Measurements from ENCODE around the gene DENND1B. TPM values are rescaled to one million over a fixed set of nuclear protein-coding genes. Genes with fewer than 3 reads are reported as not detected.

The DENND1B gene
- total RNA-seq, 1 experiment from 2014 or later: 1.9 TPM

- no peak for TF ChIP-seq EZH2 (IDR thresholded peaks at IDR 0.05; ENCODE audit: borderline replicate concordance, low read depth, low read length, poor library complexity, severe bottlenecking)
- no peak for TF ChIP-seq CTCF (conservative IDR thresholded peaks at IDR 0.05; ENCODE audit: low read depth, low read length)
- H3K27me3 ChIP-seq (replicated peaks; ENCODE audit: insufficient read depth, low read depth, low read length, poor library complexity): no peaks in the 10 kb centered on the region
- DNase-seq (ENCODE audit: low spot score): no peak
- no peaks in the 10 kb centered on the region for H3K9me3 ChIP-seq (ENCODE audit: low read depth, low read length, poor library complexity, severe bottlenecking)
- intact Hi-C loops (cut with micrococcal nuclease; ENCODE audit: unreplicated experiment): no loop called here
- BruUV-seq (replicated peaks): no TSS peak
- ChIA-PET POLR2A (ENCODE audit: low non-redundant PET) (no interaction called here), CTCF (no interaction called here)
- no peak overlapping the region for H3K27ac ChIP-seq (ENCODE audit: low read depth, low read length, poor library complexity, severe bottlenecking)
- no peak overlapping the region for H3K4me3 ChIP-seq (ENCODE audit: low read depth, low read length, poor library complexity, severe bottlenecking)
- no peaks in the 10 kb centered on the region for H3K36me3 ChIP-seq (ENCODE audit: insufficient read depth, low read length, poor library complexity, severe bottlenecking)
- no peaks in the 10 kb centered on the region for H3K4me1 ChIP-seq (ENCODE audit: insufficient read depth, low read length, poor library complexity, severe bottlenecking)
These were observed 233.9 kb downstream of the DENND1B start for GRCh38 chr1:197541411-197541810.

- ChIA-PET CTCF (no interaction called here), POLR2A (ENCODE audit: low non-redundant PET) (no interaction called here)
- no peak overlapping the region for H3K27ac ChIP-seq (ENCODE audit: low read depth, low read length, poor library complexity, severe bottlenecking)
- no peak overlapping the region for H3K4me3 ChIP-seq (ENCODE audit: low read depth, low read length, poor library complexity, severe bottlenecking)
- DNase-seq (ENCODE audit: low spot score): peak; percentile 45
- no TSS peak for BruUV-seq (replicated peaks)
- H3K27me3 ChIP-seq (replicated peaks; ENCODE audit: insufficient read depth, low read depth, low read length, poor library complexity): no peaks in the 10 kb centered on the region
- no peaks in the 10 kb centered on the region for H3K4me1 ChIP-seq (ENCODE audit: insufficient read depth, low read length, poor library complexity, severe bottlenecking)
- no peak for TF ChIP-seq EZH2 (IDR thresholded peaks at IDR 0.05; ENCODE audit: borderline replicate concordance, low read depth, low read length, poor library complexity, severe bottlenecking)
- peak; percentile 72 for TF ChIP-seq CTCF (conservative IDR thresholded peaks at IDR 0.05; ENCODE audit: low read depth, low read length)
- no peaks in the 10 kb centered on the region for H3K36me3 ChIP-seq (ENCODE audit: insufficient read depth, low read length, poor library complexity, severe bottlenecking)
- H3K9me3 ChIP-seq (ENCODE audit: low read depth, low read length, poor library complexity, severe bottlenecking): no peaks in the 10 kb centered on the region
- intact Hi-C loops (cut with micrococcal nuclease; ENCODE audit: unreplicated experiment): loop anchor here (1.0 kb wide), 1 partner anchor 397 kb away; no protein-coding TSS in a partner anchor
These were observed 248.4 kb downstream of the DENND1B start for GRCh38 chr1:197526736-197527371.

GRCh38 chr1:197521118-197521739 is 254.1 kb downstream of the DENND1B start:
- TF ChIP-seq EZH2 (IDR thresholded peaks at IDR 0.05; ENCODE audit: borderline replicate concordance, low read depth, low read length, poor library complexity, severe bottlenecking): no peak
- TF ChIP-seq CTCF (conservative IDR thresholded peaks at IDR 0.05; ENCODE audit: low read depth, low read length): peak; percentile 78
- Histone ChIP-seq H3K36me3 (ENCODE audit: insufficient read depth, low read length, poor library complexity, severe bottlenecking) (no peaks in the 10 kb centered on the region), H3K9me3 (ENCODE audit: low read depth, low read length, poor library complexity, severe bottlenecking) (no peaks in the 10 kb centered on the region), H3K27me3 (replicated peaks; ENCODE audit: insufficient read depth, low read depth, low read length, poor library complexity) (no peaks in the 10 kb centered on the region), H3K4me3 (ENCODE audit: low read depth, low read length, poor library complexity, severe bottlenecking) (no peak overlapping the region), H3K27ac (ENCODE audit: low read depth, low read length, poor library complexity, severe bottlenecking) (no peak overlapping the region), H3K4me1 (ENCODE audit: insufficient read depth, low read length, poor library complexity, severe bottlenecking) (no peaks in the 10 kb centered on the region)
- ChIA-PET CTCF (no interaction called here), POLR2A (ENCODE audit: low non-redundant PET) (no interaction called here)
- DNase-seq (ENCODE audit: low spot score): peak; percentile 68
- intact Hi-C loops (cut with micrococcal nuclease; ENCODE audit: unreplicated experiment): loop anchor here (2.0 to 5.0 kb wide), 3 partner anchors 346 to 1166 kb away; no protein-coding TSS in a partner anchor
- BruUV-seq (replicated peaks): no TSS peak
